DOHH2 (cell line): ENCODE results near the gene HOXC11.

Experiments
- CTCF ChIP-seq: fragments of 200-600 bp; sonication (generic); IDR thresholded peaks from one replicate; pipeline ENCODE4 v1.5.1; 2014; ENCODE audit warnings: antibody characterized with exemption, mild to moderate bottlenecking, low read depth, low read length; ENCODE audit not compliant: poor library complexity, severe bottlenecking
- EZH2phosphoT487 ChIP-seq: fragments of 200-600 bp; sonication (generic); IDR thresholded peaks from 2 replicates; pipeline ENCODE4 v1.6.1; 2017; ENCODE audit warnings: borderline replicate concordance, mild to moderate bottlenecking, antibody characterized with exemption, low read length, moderate library complexity, mixed read lengths

GRCh38 chr12:53958128-53958527 lies 14.8 kb upstream of the HOXC11 start:
- TF ChIP-seq CTCF (no peak), EZH2phosphoT487 (no peak)
